ENCODE data around the gene PALMD. TPM values are rescaled to one million over a fixed set of nuclear protein-coding genes. Genes with fewer than 3 reads are reported as not detected.

Gene PALMD
- total RNA-seq, 1 experiment from 2014 or later, result 0.05 TPM

GRCh38 chr1:99673315-99673714 is 27.4 kb downstream of the PALMD start:
- TF ChIP-seq SIN3A (IDR thresholded peaks at IDR 0.05; ENCODE audit: borderline replicate concordance, insufficient read depth, low read depth, low read length), result no peak
- TF ChIP-seq TCF7L2 (IDR thresholded peaks at IDR 0.05; ENCODE audit: low read depth, low read length), result no peak
- no peak for TF ChIP-seq REST (IDR thresholded peaks at IDR 0.05; ENCODE audit: insufficient read depth in 1 of 2, low read depth in 2 of 2, low read length in 1 of 2)
- no peak for TF ChIP-seq POLR2AphosphoS5 (IDR thresholded peaks at IDR 0.05; ENCODE audit: low read depth, low read length)
- no peak for TF ChIP-seq CTCF (IDR thresholded peaks at IDR 0.05)
- H3K27ac ChIP-seq (ENCODE audit: low read length), result no peak overlapping the region
- DNase-seq (ENCODE audit: low read depth, low spot score) (no peak), ATAC-seq (no peak)
- H3K4me1 ChIP-seq (ENCODE audit: control insufficient read depth, insufficient read depth, low read length), result no peaks in the 10 kb centered on the region
- no peaks in the 10 kb centered on the region for H3K27me3 ChIP-seq (ENCODE audit: control insufficient read depth, insufficient read depth, low read length)
- H3K36me3 ChIP-seq (ENCODE audit: control insufficient read depth, insufficient read depth, low read length), result no peaks in the 10 kb centered on the region
- BruUV-seq (replicated peaks), result no TSS peak
- POLR2A ChIA-PET, result interaction anchor here (0.6 kb wide), 1 partner anchor 28 kb away, joined by 7 read pairs; the partner anchor contains the start of gene PALMD
- no peaks in the 10 kb centered on the region for H3K9me3 ChIP-seq (ENCODE audit: control insufficient read depth, insufficient read depth, low read depth, low read length)
- CTCF ChIA-PET, result no interaction called here
- in situ Hi-C loops (cut with HindIII; ENCODE audit: low pct_unique_long_range_greater_than_20kb, low sequenced_read_pairs), result no loop called here
- no peak overlapping the region for H3K4me3 ChIP-seq (ENCODE audit: low read depth in 2 of 2, low read length in 2 of 2)
- intact Hi-C loops (cut with micrococcal nuclease; ENCODE audit: unreplicated experiment), result no loop called here

- in situ Hi-C loops (cut with HindIII; ENCODE audit: low pct_unique_long_range_greater_than_20kb, low sequenced_read_pairs) (no loop called here), intact Hi-C loops (cut with micrococcal nuclease; ENCODE audit: unreplicated experiment) (no loop called here)
- TF ChIP-seq TCF7L2 (IDR thresholded peaks at IDR 0.05; ENCODE audit: low read depth, low read length) (no peak), SIN3A (IDR thresholded peaks at IDR 0.05; ENCODE audit: borderline replicate concordance, insufficient read depth, low read depth, low read length) (no peak), POLR2AphosphoS5 (IDR thresholded peaks at IDR 0.05; ENCODE audit: low read depth, low read length) (no peak), CTCF (IDR thresholded peaks at IDR 0.05) (no peak), REST (IDR thresholded peaks at IDR 0.05; ENCODE audit: insufficient read depth in 1 of 2, low read depth in 2 of 2, low read length in 1 of 2) (no peak)
- Histone ChIP-seq H3K4me3 (ENCODE audit: low read depth in 2 of 2, low read length in 2 of 2) (no peak overlapping the region), H3K36me3 (ENCODE audit: control insufficient read depth, insufficient read depth, low read length) (no peaks in the 10 kb centered on the region), H3K27ac (ENCODE audit: low read length) (no peak overlapping the region), H3K4me1 (ENCODE audit: control insufficient read depth, insufficient read depth, low read length) (no peaks in the 10 kb centered on the region), H3K9me3 (ENCODE audit: control insufficient read depth, insufficient read depth, low read depth, low read length) (no peaks in the 10 kb centered on the region), H3K27me3 (ENCODE audit: control insufficient read depth, insufficient read depth, low read length) (no peaks in the 10 kb centered on the region)
- ChIA-PET POLR2A (interaction anchor here (0.8 kb wide), 1 partner anchor 226 kb away, joined by 10 read pairs; no protein-coding TSS in a partner anchor), CTCF (no interaction called here)
- BruUV-seq (replicated peaks), result no TSS peak
- no peak for ATAC-seq
- no peak for DNase-seq (ENCODE audit: low read depth, low spot score)
Measured at GRCh38 chr1:99674115-99675064, 28.5 kb downstream of the PALMD start.

Data from Panc1 (cell line).